Upper lobe of left lung (tissue), 6 donors: ENCODE results near the gene ORMDL3. TPM values are rescaled to one million over a fixed set of nuclear protein-coding genes. Genes with fewer than 3 reads are reported as not detected.

ENCODE experiments used
- ATAC-seq, 2 donors: fragments of 200-7000 bp; cut with Tn5 transposase; one replicate each; pipeline ENCODE4 v1.9.1; 2022; ENCODE audit warnings: mild to moderate bottlenecking in 2 of 2, moderate library complexity in 2 of 2; ENCODE audit not compliant: low FRiP score in 2 of 2
- DNase-seq, 2 donors: peaks; one replicate each; pipeline ENCODE4 v3.0.0-alpha.2; 2019 to 2020
- H3K27ac ChIP-seq, 4 donors: fragments of 200-600 bp; sonication (generic); one replicate each; pipeline ENCODE4 v1.5.1; 2016 to 2019
- H3K27me3 ChIP-seq, 4 donors: fragments of 200-600 bp; sonication (generic); one replicate each; pipeline ENCODE4 v1.5.1; 2017 to 2019
- H3K36me3 ChIP-seq, 4 donors: fragments of 200-600 bp; sonication (generic); one replicate each; pipeline ENCODE4 v1.5.1; 2016 to 2019
- H3K4me1 ChIP-seq, 4 donors: fragments of 200-600 bp; sonication (generic); one replicate each; pipeline ENCODE4 v1.5.1; 2018 to 2019
- H3K4me3 ChIP-seq, 4 donors: fragments of 200-600 bp; sonication (generic); one replicate each; pipeline ENCODE4 v1.5.1; 2017 to 2019; ENCODE audit warnings: mild to moderate bottlenecking in 2 of 4, moderate library complexity in 1 of 4
- H3K9me3 ChIP-seq, 4 donors: fragments of 200-600 bp; sonication (generic); one replicate each; pipeline ENCODE4 v1.5.1; 2018 to 2019
- EP300 ChIP-seq, 4 donors: sonication (generic); formaldehyde crosslinking; IDR thresholded peaks; one replicate each; pipeline ENCODE4 v1.5.1; 2017; ENCODE audit warnings: antibody characterized with exemption in 4 of 4, control low read depth in 2 of 4
- POLR2A ChIP-seq, 4 donors: fragments of 450-650 bp; IDR thresholded peaks; one replicate each; pipeline ENCODE4 v1.5.1; 2016 to 2017; ENCODE audit warnings: antibody characterized with exemption in 4 of 4, mild to moderate bottlenecking in 2 of 4
- POLR2AphosphoS5 ChIP-seq, 2 donors: sonication (generic); formaldehyde crosslinking; IDR thresholded peaks; one replicate each; pipeline ENCODE4 v1.5.1; 2017; ENCODE audit warnings: antibody characterized with exemption in 2 of 2
- WGBS, 2 donors: methylation state at CpG; one replicate each; pipeline ENCODE4 v1.1.5; 2017 to 2018; 5-methylcytosine and 5-hydroxymethylcytosine counted together
- total RNA-seq, 6 donors: library from RNA; depleted of rRNA in 4 of 6; stranded (reverse); fragments of >200 nt in 4 of 6; gene quantifications; one replicate each; pipeline versions ENCODE4 v1.1.0 to v1.2.1, GENCODE V29; 2016 to 2021
- TF ChIP-seq, protein P1 (sequence below), 6 experiments: fragments of 450-650 bp in 4 of 6; fragments of 200-600 bp in 2 of 6; sonication (generic) in 2 of 6; IDR thresholded peaks; one replicate each; pipeline ENCODE4 v1.5.1; 2016 to 2019; ENCODE audit warnings: antibody characterized with exemption in 6 of 6
- donor health status: DM: no; HTN: no; CAD: no; lungs with moderate emphysema.
- donor health status: DM: no; HTN: yes; CAD: no; lungs with severe emphysema.

ORMDL3 gene
- total RNA-seq, 6 donors from 2014 or later: 69.9 to 99.6 (median 82.7) TPM

- Histone ChIP-seq H3K36me3 (no peaks in the 10 kb centered on the region), H3K9me3 (no peaks in the 10 kb centered on the region), H3K4me3 (no peak overlapping the region), H3K27ac (peak overlapping the region in 1 of 4 donors; percentile 35), H3K4me1 (peaks cover 0 to 6% (median 1%) of the 10 kb centered on the region in 4 donors), H3K27me3 (no peaks in the 10 kb centered on the region)
- peak in 1 of 2 donors; percentile 67 for ATAC-seq
- WGBS, 2 donors: 52 to 60% methylated on average over 3 of the region's 3 CpGs
- TF ChIP-seq POLR2A (IDR thresholded peaks at IDR 0.05) (no peak), EP300 (IDR thresholded peaks at IDR 0.05) (no peak), POLR2AphosphoS5 (IDR thresholded peaks at IDR 0.05) (no peak)
- TF ChIP-seq, protein P1, sequence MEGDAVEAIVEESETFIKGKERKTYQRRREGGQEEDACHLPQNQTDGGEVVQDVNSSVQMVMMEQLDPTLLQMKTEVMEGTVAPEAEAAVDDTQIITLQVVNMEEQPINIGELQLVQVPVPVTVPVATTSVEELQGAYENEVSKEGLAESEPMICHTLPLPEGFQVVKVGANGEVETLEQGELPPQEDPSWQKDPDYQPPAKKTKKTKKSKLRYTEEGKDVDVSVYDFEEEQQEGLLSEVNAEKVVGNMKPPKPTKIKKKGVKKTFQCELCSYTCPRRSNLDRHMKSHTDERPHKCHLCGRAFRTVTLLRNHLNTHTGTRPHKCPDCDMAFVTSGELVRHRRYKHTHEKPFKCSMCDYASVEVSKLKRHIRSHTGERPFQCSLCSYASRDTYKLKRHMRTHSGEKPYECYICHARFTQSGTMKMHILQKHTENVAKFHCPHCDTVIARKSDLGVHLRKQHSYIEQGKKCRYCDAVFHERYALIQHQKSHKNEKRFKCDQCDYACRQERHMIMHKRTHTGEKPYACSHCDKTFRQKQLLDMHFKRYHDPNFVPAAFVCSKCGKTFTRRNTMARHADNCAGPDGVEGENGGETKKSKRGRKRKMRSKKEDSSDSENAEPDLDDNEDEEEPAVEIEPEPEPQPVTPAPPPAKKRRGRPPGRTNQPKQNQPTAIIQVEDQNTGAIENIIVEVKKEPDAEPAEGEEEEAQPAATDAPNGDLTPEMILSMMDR (IDR thresholded peaks at IDR 0.05): no peak
- no peak for DNase-seq
These were observed 44.9 kb upstream of the ORMDL3 start for GRCh38 chr17:39972271-39972670.

GRCh38 chr17:39971076-39971603 is 43.7 kb upstream of the ORMDL3 start:
- Histone ChIP-seq H3K36me3 (no peaks in the 10 kb centered on the region), H3K4me1 (peaks cover 0 to 10% (median 1%) of the 10 kb centered on the region in 4 donors), H3K27ac (no peak overlapping the region), H3K27me3 (no peaks in the 10 kb centered on the region), H3K4me3 (no peak overlapping the region), H3K9me3 (no peaks in the 10 kb centered on the region)
- ATAC-seq (no peak), DNase-seq (no peak)
- 79 to 91% methylated on average over 4 of the region's 4 CpGs for WGBS, 2 donors
- TF ChIP-seq POLR2A (IDR thresholded peaks at IDR 0.05): no peak
- TF ChIP-seq, protein P1 (IDR thresholded peaks at IDR 0.05): no peak
- no peak for TF ChIP-seq EP300 (IDR thresholded peaks at IDR 0.05)
- TF ChIP-seq POLR2AphosphoS5 (IDR thresholded peaks at IDR 0.05): no peak

DNA sequence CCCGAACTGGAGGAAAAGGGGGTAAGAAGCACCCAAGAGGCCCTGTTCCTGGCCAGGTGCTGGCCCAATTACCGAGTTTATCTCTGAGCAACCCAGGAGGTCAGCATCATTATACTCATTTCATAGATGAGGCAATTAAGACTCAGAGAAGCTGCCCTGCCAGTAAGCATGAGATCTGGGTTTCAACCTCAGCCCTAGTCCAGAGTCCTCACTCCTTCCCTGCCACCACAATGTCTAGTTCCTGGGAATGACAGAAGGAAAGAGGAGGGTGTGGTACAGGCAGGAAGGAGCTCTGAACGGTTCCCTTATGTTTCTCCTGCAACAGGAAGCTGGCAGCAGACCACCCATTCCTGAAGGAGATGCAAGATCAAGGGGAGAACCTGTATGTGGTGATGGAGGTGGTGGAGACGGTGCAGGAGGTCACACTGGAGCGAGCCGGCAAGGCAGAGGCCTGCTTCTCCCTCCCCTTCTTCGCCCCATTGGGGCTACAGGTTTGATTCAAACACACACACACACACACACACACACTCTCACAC is 42.8 kb upstream of the ORMDL3 start:
- H3K27me3 ChIP-seq: no peaks in the 10 kb centered on the region
- H3K36me3 ChIP-seq: no peaks in the 10 kb centered on the region
- no peak for TF ChIP-seq EP300 (IDR thresholded peaks at IDR 0.05)
- no peak for TF ChIP-seq POLR2AphosphoS5 (IDR thresholded peaks at IDR 0.05)
- TF ChIP-seq, protein P1 (IDR thresholded peaks at IDR 0.05): no peak
- TF ChIP-seq POLR2A (IDR thresholded peaks at IDR 0.05): no peak
- 52 to 53% methylated on average over 7 of the region's 7 CpGs for WGBS, 2 donors
- ATAC-seq: no peak
- H3K27ac ChIP-seq: no peak overlapping the region
- peaks cover 0 to 10% (median 1%) of the 10 kb centered on the region in 4 donors for H3K4me1 ChIP-seq
- H3K4me3 ChIP-seq: no peak overlapping the region
- no peaks in the 10 kb centered on the region for H3K9me3 ChIP-seq
- no peak for DNase-seq

- TF ChIP-seq, protein P1 (IDR thresholded peaks at IDR 0.05): no peak
- no peak for TF ChIP-seq POLR2A (IDR thresholded peaks at IDR 0.05)
- no peak for TF ChIP-seq EP300 (IDR thresholded peaks at IDR 0.05)
- no peak for TF ChIP-seq POLR2AphosphoS5 (IDR thresholded peaks at IDR 0.05)
- 68 to 69% methylated on average over 6 of the region's 6 CpGs for WGBS, 2 donors
- H3K4me3 ChIP-seq: no peak overlapping the region
- no peak for ATAC-seq
- peaks cover 0 to 10% (median 1%) of the 10 kb centered on the region in 4 donors for H3K4me1 ChIP-seq
- no peak overlapping the region for H3K27ac ChIP-seq
- no peaks in the 10 kb centered on the region for H3K27me3 ChIP-seq
- DNase-seq: no peak
- H3K9me3 ChIP-seq: no peaks in the 10 kb centered on the region
- H3K36me3 ChIP-seq: no peaks in the 10 kb centered on the region
These were observed 42.0 kb upstream of the ORMDL3 start for GRCh38 chr17:39969375-39969774.

DNA sequence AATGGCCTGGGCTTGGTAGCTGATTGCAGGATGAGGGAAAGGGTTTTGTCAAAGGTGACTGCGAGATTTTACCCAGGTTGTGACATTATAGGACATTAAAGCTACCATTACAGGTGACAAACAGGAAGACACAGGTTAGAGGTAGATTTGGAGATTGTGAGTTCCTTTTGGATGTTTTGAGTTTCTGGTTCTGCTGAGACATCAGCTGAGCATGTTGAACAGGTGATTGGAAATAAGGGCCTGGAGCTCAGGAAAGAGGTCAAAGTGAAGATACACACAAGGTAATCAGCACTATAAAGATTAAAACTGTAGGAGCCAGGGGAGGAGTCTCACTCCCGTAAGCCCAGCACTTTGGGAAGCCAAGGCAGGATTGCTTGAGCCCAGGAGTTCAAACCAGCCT is 41.4 kb upstream of the ORMDL3 start:
- peaks cover 0 to 10% (median 1%) of the 10 kb centered on the region in 4 donors for H3K4me1 ChIP-seq
- TF ChIP-seq, protein P1 (IDR thresholded peaks at IDR 0.05): no peak
- TF ChIP-seq EP300 (IDR thresholded peaks at IDR 0.05) (no peak), POLR2AphosphoS5 (IDR thresholded peaks at IDR 0.05) (no peak), POLR2A (IDR thresholded peaks at IDR 0.05) (no peak)
- ATAC-seq (no peak), DNase-seq (no peak)
- H3K9me3 ChIP-seq: no peaks in the 10 kb centered on the region
- H3K4me3 ChIP-seq: no peak overlapping the region
- H3K36me3 ChIP-seq: no peaks in the 10 kb centered on the region
- WGBS, 2 donors: 70 to 91% methylated on average over 2 of the region's 2 CpGs
- H3K27me3 ChIP-seq: no peaks in the 10 kb centered on the region
- no peak overlapping the region for H3K27ac ChIP-seq
